ENCODE measurements around the gene TMEFF2. TPM values are rescaled to one million over a fixed set of nuclear protein-coding genes. Genes with fewer than 3 reads are reported as not detected.

TMEFF2 gene
- total RNA-seq, 6 experiments from 2014 or later: 0.18 to 0.25 (median 0.22) TPM; not detected in 3

GRCh38 chr2:192030856-192031255 lies 163.9 kb downstream of the TMEFF2 start:
- peaks cover 16% of the 10 kb centered on the region for H3K4me1 Mint-ChIP-seq (ENCODE audit: low read depth)

GRCh38 chr2:192030289-192030688 lies 164.4 kb downstream of the TMEFF2 start:
- no peaks in the 10 kb centered on the region for H3K9me3 Mint-ChIP-seq
- DNase-seq: no peak
- H3K27ac Mint-ChIP-seq: no peak overlapping the region
- H3K4me1 Mint-ChIP-seq (ENCODE audit: low read depth): peaks cover 10% of the 10 kb centered on the region
- no peaks in the 10 kb centered on the region for H3K36me3 Mint-ChIP-seq (ENCODE audit: low read depth)
- no peaks in the 10 kb centered on the region; the same call in 1 of the 2 replicates for H3K27me3 Mint-ChIP-seq (ENCODE audit: insufficient read depth)
- no peak overlapping the region for H3K4me3 Mint-ChIP-seq
- TF ChIP-seq CTCF (IDR thresholded peaks at IDR 0.05): no peak

More at GRCh38 chr2:192030856-192031255, 163.9 kb downstream of the TMEFF2 start:
- H3K27me3 Mint-ChIP-seq (ENCODE audit: insufficient read depth): no peaks in the 10 kb centered on the region; the same call in 1 of the 2 replicates
- no peak overlapping the region for H3K27ac Mint-ChIP-seq
- TF ChIP-seq CTCF (IDR thresholded peaks at IDR 0.05): no peak
- no peak overlapping the region for H3K4me3 Mint-ChIP-seq
- H3K36me3 Mint-ChIP-seq (ENCODE audit: low read depth): no peaks in the 10 kb centered on the region
- DNase-seq: no peak
- H3K9me3 Mint-ChIP-seq: no peaks in the 10 kb centered on the region

- Mint-ChIP-seq H3K4me3 (no peak overlapping the region), H3K27ac (no peak overlapping the region), H3K9me3 (no peaks in the 10 kb centered on the region), H3K4me1 (ENCODE audit: low read depth) (0 out of 2 replicates have a peak, but pooled peaks cover 5% of the 10 kb centered on the region), H3K27me3 (ENCODE audit: insufficient read depth) (no peaks in the 10 kb centered on the region; the same call in 1 of the 2 replicates), H3K36me3 (ENCODE audit: low read depth) (no peaks in the 10 kb centered on the region)
- peak; percentile 63 for TF ChIP-seq CTCF (IDR thresholded peaks at IDR 0.05)
- peak; percentile 36 for DNase-seq
Measured at GRCh38 chr2:192029089-192029488, 165.6 kb downstream of the TMEFF2 start.

GRCh38 chr2:192026825-192027120 lies 168.0 kb downstream of the TMEFF2 start:
- no peaks in the 10 kb centered on the region for H3K36me3 Mint-ChIP-seq (ENCODE audit: low read depth)
- no peaks in the 10 kb centered on the region for H3K9me3 Mint-ChIP-seq
- no peaks in the 10 kb centered on the region; the same call in 1 of the 2 replicates for H3K27me3 Mint-ChIP-seq (ENCODE audit: insufficient read depth)
- TF ChIP-seq CTCF (IDR thresholded peaks at IDR 0.05): no peak
- H3K4me3 Mint-ChIP-seq: no peak overlapping the region
- H3K4me1 Mint-ChIP-seq (ENCODE audit: low read depth): 0 out of 2 replicates have a peak, but pooled peaks cover 5% of the 10 kb centered on the region
- no peak overlapping the region for H3K27ac Mint-ChIP-seq
- no peak for DNase-seq

- Mint-ChIP-seq H3K27me3 (ENCODE audit: insufficient read depth) (no peaks in the 10 kb centered on the region; the same call in 1 of the 2 replicates), H3K36me3 (ENCODE audit: low read depth) (no peaks in the 10 kb centered on the region), H3K9me3 (no peaks in the 10 kb centered on the region), H3K27ac (no peak overlapping the region), H3K4me1 (ENCODE audit: low read depth) (0 out of 2 replicates have a peak, but pooled peaks cover 5% of the 10 kb centered on the region), H3K4me3 (no peak overlapping the region)
- no peak for DNase-seq
- TF ChIP-seq CTCF (IDR thresholded peaks at IDR 0.05): no peak
Measured at GRCh38 chr2:192026059-192026824, 168.5 kb downstream of the TMEFF2 start.
